Activated naive CD8-positive, alpha-beta T cell treated with anti-CD3 and anti-CD28 coated beads, Interleukin-2, amount 50 U/mL, for 24 hours (primary cell): Measurements from ENCODE around the gene WAPL.

Experiments used
- ATAC-seq: fragments of 150-1000 bp; cut with Tn5 transposase; one replicate; pipeline ENCODE4 v1.10.0; 2021
- DNase-seq: peaks from one replicate; pipeline ENCODE4 v3.0.0; 2021
- H3K27ac Mint-ChIP-seq: one replicate; pipeline ENCODE4 v1.8.0; 2021; ENCODE audit warnings: mild to moderate bottlenecking, mixed read lengths
- H3K27me3 Mint-ChIP-seq: one replicate; pipeline ENCODE4 v1.8.0; 2021; ENCODE audit warnings: mixed read lengths
- H3K36me3 Mint-ChIP-seq: one replicate; pipeline ENCODE4 v1.8.0; 2021; ENCODE audit warnings: low read depth, mixed read lengths
- H3K4me1 Mint-ChIP-seq: one replicate; pipeline ENCODE4 v1.8.0; 2021; ENCODE audit warnings: mixed read lengths
- H3K4me3 Mint-ChIP-seq: one replicate; pipeline ENCODE4 v1.8.0; 2021; ENCODE audit warnings: mild to moderate bottlenecking, moderate library complexity, mixed read lengths
- H3K9me3 Mint-ChIP-seq: one replicate; pipeline ENCODE4 v1.8.0; 2021; ENCODE audit warnings: mixed read lengths

WAPL gene

GRCh38 chr10:86385806-86386205 lies 135.8 kb downstream of the WAPL start:
- Mint-ChIP-seq H3K4me3 (no peak overlapping the region), H3K36me3 (no peaks in the 10 kb centered on the region)

More at GRCh38 chr10:86385806-86386205, 135.8 kb downstream of the WAPL start:
- ATAC-seq (no peak), DNase-seq (no peak)
- Mint-ChIP-seq H3K9me3 (no peaks in the 10 kb centered on the region), H3K27ac (no peak overlapping the region), H3K27me3 (peaks cover 32% of the 10 kb centered on the region), H3K4me1 (peaks cover 7% of the 10 kb centered on the region)
